Heart left ventricle (tissue), 16 donors: ENCODE measurements around the gene SNX1. TPM values are rescaled to one million over a fixed set of nuclear protein-coding genes. Genes with fewer than 3 reads are reported as not detected.

Experiments used
- ATAC-seq, 4 donors: fragments of 200-7000 bp; cut with Tn5 transposase; one replicate each; pipeline ENCODE4 v1.9.1; 2020 to 2022; ENCODE audit warnings: moderate library complexity in 4 of 4, mild to moderate bottlenecking in 3 of 4, moderate number of reproducible peaks in 1 of 4
- DNase-seq, 5 donors: peaks; one replicate each; pipeline ENCODE4 v3.0.0-alpha.2; 2020
- H3K27ac ChIP-seq, 12 donors: fragments of 200-600 bp; sonication (generic) in 4 of 12; one replicate each; pipeline versions ENCODE4 v1.5.0 to v1.8.0; 2016 to 2022; ENCODE audit warnings: mild to moderate bottlenecking in 2 of 12
- H3K27me3 ChIP-seq, 9 donors: fragments of 200-600 bp; sonication (generic) in 2 of 9; one replicate each; pipeline versions ENCODE4 v1.5.1 to v1.8.0; 2016 to 2022; ENCODE audit warnings: mild to moderate bottlenecking in 3 of 9
- H3K36me3 ChIP-seq, 9 donors: fragments of 200-600 bp; sonication (generic) in 2 of 9; one replicate each; pipeline versions ENCODE4 v1.5.0 to v1.8.0; 2018 to 2022; ENCODE audit warnings: mild to moderate bottlenecking in 2 of 9
- H3K4me1 ChIP-seq, 12 donors: fragments of 200-600 bp; sonication (generic) in 4 of 12; one replicate each; pipeline versions ENCODE4 v1.5.0 to v1.8.0; 2016 to 2022; ENCODE audit warnings: mild to moderate bottlenecking in 3 of 12
- H3K4me3 ChIP-seq, 12 donors: fragments of 200-600 bp; sonication (generic) in 4 of 12; one replicate each; pipeline versions ENCODE4 v1.5.0 to v1.8.0; 2017 to 2022; ENCODE audit warnings: mild to moderate bottlenecking in 9 of 12, moderate library complexity in 4 of 12
- H3K9me3 ChIP-seq, 12 donors: fragments of 200-600 bp; sonication (generic) in 4 of 12; one replicate each; pipeline versions ENCODE4 v1.5.0 to v1.8.0; 2016 to 2022; ENCODE audit warnings: mild to moderate bottlenecking in 1 of 12
- CTCF ChIP-seq, 12 donors: fragments of 200-600 bp; sonication (generic) in 4 of 12; IDR thresholded peaks; one replicate each; pipeline versions ENCODE4 v1.5.0 to v1.8.0; 2018 to 2022; ENCODE audit warnings: antibody characterized with exemption in 12 of 12, mild to moderate bottlenecking in 5 of 12
- POLR2A ChIP-seq, 2 donors: fragments of 450-650 bp; IDR thresholded peaks; one replicate each; pipeline ENCODE4 v1.6.1; 2017; ENCODE audit warnings: antibody characterized with exemption in 2 of 2, mild to moderate bottlenecking in 2 of 2, moderate library complexity in 2 of 2
- WGBS, 4 donors: extraction: QIAGEN DNeasy Blood & Tissue Kit in 2 of 4; methylation state at CpG; one replicate each; pipeline versions ENCODE4 v1.1.5 to v1.1.7; 2013 to 2018; 5-methylcytosine and 5-hydroxymethylcytosine counted together
- intact Hi-C, 10 donors: fragments of 100-400 bp; cut with DNase I; formaldehyde crosslinking; loops; one replicate each; pipeline versions ENCODE4 v1.11.1 to v1.14.2; 2022
- polyA plus RNA-seq, 2 donors: library from polyadenylated mRNA; stranded (reverse); fragments of 200-250 nt; gene quantifications; one replicate each; pipeline ENCODE4 v1.2.3, GENCODE V29; 2013
- total RNA-seq, 9 donors: library from RNA; depleted of rRNA in 2 of 9; stranded (reverse); fragments of >200 nt in 2 of 9; fragmentation: NEBNext Ultra II Directional in 3 of 9; extraction: Animal tissue kit (Norgen Biotek cat#: 25700) in 3 of 9; gene quantifications; one replicate each; pipeline versions ENCODE4 v1.1.0 to v1.2.4, GENCODE V29; 2016 to 2023
- donor health status: ischemic (EF 13 %, LVEDD 7.1; RV severe dilation, severe dysfunction).
- donor health status: healthy with polysubstance abuse.
- donor health status: DM: no; HTN: yes; CAD: no.
- donor health status: DM: no; HTN: no; CAD: no.
- donor health status: ischemic (EF 25% LVEDD 6.9; RV normal size, moderate dysfunction).
- donor health status: ischemic (EF 25% LVEDD 5.7; RV mildly dilated, moderate dysfunction).
- donor health status: healthy.
- donor health status: DM: yes; HTN: yes; CAD: no.
- donor health status: ischemic (EF 35%, LVEDD 5.7; RV mildly dilated, moderate dysfunction).
- donor health status: nonischemic (EF 11% LVEDD 7.7; RV severe dilation, severe dysfunction).
- donor health status: DM: yes; HTN: yes; CAD: no.
- donor health status: PGD.
- donor health status: ischemic (EF 29% LVEDD 5.4; RV normal size, mild dysfunction).
- donor health status: nonischemic (EF 23%, LVEDD 6.1; RV moderate dilation, normal function).

SNX1 gene
- total and polyA plus RNA-seq, 11 donors, result 38.7 to 117 (median 76.3) TPM

GRCh38 chr15:64048781-64049460, 46.9 kb upstream of the SNX1 start:
- TF ChIP-seq CTCF (IDR thresholded peaks at IDR 0.05) (no peak), POLR2A (IDR thresholded peaks at IDR 0.05) (no peak)
- intact Hi-C loops, result loop anchor here (5.0 to 10.0 kb wide), 15 partner anchors 54 to 297 kb away; partner anchors contain the start of gene HERC1 (in 2 of the 10)
- Histone ChIP-seq H3K4me3 (no peak overlapping the region), H3K27ac (no peak overlapping the region), H3K9me3 (no peaks in the 10 kb centered on the region), H3K36me3 (no peaks in the 10 kb centered on the region), H3K4me1 (peaks cover 0 to 63% (median 16%) of the 10 kb centered on the region in 12 donors), H3K27me3 (no peaks in the 10 kb centered on the region)
- no peak for ATAC-seq
- 88 to 93% (median 91%) methylated on average over 1 of the region's 1 CpG for WGBS, 4 donors
- DNase-seq, result no peak

DNA sequence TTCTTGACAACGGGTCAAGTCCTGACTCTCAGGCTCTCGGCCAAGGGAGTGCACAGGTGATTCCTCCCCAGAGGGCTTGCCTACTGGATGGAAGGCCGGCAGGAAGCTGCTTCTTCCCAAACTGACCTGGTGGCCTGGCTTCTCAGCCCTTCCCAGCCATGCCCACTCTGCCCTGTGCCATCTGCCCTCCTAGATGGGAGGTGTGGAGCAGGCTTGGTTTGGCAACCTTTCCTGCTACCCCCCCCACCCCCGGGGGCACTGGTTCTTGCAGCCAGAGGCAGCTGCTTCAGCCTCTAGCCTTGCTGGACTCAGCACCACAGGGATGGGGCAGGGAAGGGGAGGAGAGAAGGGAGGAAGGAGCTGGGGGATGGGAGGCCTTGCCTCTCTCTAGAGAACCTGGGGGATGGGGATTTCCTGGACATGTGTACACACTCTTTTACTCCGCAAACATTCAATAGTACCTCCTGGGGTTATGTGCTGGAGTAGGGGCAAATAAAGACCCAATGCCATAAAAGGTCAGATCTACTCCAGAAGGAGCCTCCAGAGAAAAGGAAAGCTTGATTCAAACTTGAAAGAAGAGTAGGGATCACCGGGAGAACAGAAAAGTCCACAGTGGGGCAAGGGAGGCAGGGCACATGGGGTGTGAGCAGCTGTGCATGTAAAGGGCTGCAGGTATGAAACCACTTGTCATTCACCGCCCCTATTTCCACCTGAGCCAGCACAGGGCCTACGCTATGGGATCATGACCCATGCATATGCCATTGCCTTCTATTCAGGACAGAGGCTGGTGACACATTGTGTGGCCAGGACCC, 45.3 kb upstream of the SNX1 start:
- Histone ChIP-seq H3K36me3 (no peaks in the 10 kb centered on the region), H3K27me3 (no peaks in the 10 kb centered on the region), H3K4me3 (no peak overlapping the region), H3K9me3 (no peaks in the 10 kb centered on the region), H3K27ac (no peak overlapping the region), H3K4me1 (peaks cover 0 to 48% (median 7%) of the 10 kb centered on the region in 12 donors)
- ATAC-seq, result no peak
- TF ChIP-seq CTCF (IDR thresholded peaks at IDR 0.05) (no peak), POLR2A (IDR thresholded peaks at IDR 0.05) (no peak)
- WGBS, 4 donors, result 57 to 76% (median 66%) methylated on average over 7 to 8 of the region's 8 CpGs
- intact Hi-C loops, result loop anchor here in 1 of 10 donors (5.0 kb wide), 1 partner anchor 303 kb away; no protein-coding TSS in a partner anchor
- DNase-seq, result no peak

- peaks cover 0 to 43% (median 7%) of the 10 kb centered on the region in 12 donors for H3K4me1 ChIP-seq
- no peaks in the 10 kb centered on the region for H3K36me3 ChIP-seq
- WGBS, 4 donors, result 93 to 98% (median 96%) methylated on average over 2 of the region's 2 CpGs
- no peak overlapping the region for H3K27ac ChIP-seq
- TF ChIP-seq CTCF (IDR thresholded peaks at IDR 0.05), result no peak
- TF ChIP-seq POLR2A (IDR thresholded peaks at IDR 0.05), result no peak
- no peak for ATAC-seq
- no peak for DNase-seq
- no peak overlapping the region for H3K4me3 ChIP-seq
- H3K27me3 ChIP-seq, result no peaks in the 10 kb centered on the region
- intact Hi-C loops, result loop anchor here in 1 of 10 donors (5.0 kb wide), 1 partner anchor 304 kb away; no protein-coding TSS in a partner anchor
- no peaks in the 10 kb centered on the region for H3K9me3 ChIP-seq
These were observed 44.7 kb upstream of the SNX1 start for GRCh38 chr15:64051093-64051402.
